MM.1S (cell line): ENCODE data around the gene FMN2.
A peak's percentile ranks its signal among the peaks of the same experiment; 100 is the strongest.

Experiments used
- DNase-seq: peaks from one replicate; pipeline ENCODE4 v3.0.0-alpha.2; 2015
- H2AFZ ChIP-seq: fragments of 300-600 bp; sonication (generic); 2 replicates; pipeline ENCODE4 v1.6.0; 2016; ENCODE audit warnings: antibody characterized with exemption, low read length
- H3F3A ChIP-seq: fragments of 300-600 bp; sonication (generic); 2 replicates; pipeline ENCODE4 v1.6.1; 2016; ENCODE audit warnings: mild to moderate bottlenecking, antibody characterized with exemption, low read length, moderate library complexity, mixed read lengths; ENCODE audit not compliant: insufficient read depth
- H3K27ac ChIP-seq: fragments of 300-600 bp; sonication (generic); 2 replicates; pipeline ENCODE4 v1.5.1; 2016; ENCODE audit warnings: mild to moderate bottlenecking, low read length
- H3K27me3 ChIP-seq: fragments of 300-600 bp; sonication (generic); replicated peaks from 2 replicates; pipeline ENCODE4 v1.6.0; 2016; ENCODE audit warnings: low read length; ENCODE audit not compliant: insufficient read depth
- H3K36me3 ChIP-seq: fragments of 300-600 bp; sonication (generic); replicated peaks from 2 replicates; pipeline ENCODE4 v1.6.1; 2016; ENCODE audit warnings: mild to moderate bottlenecking, low read length, mixed read lengths; ENCODE audit not compliant: insufficient read depth
- H3K4me1 ChIP-seq: fragments of 300-600 bp; sonication (generic); 2 replicates; pipeline ENCODE4 v1.6.1; 2016; ENCODE audit warnings: low read length, mixed read lengths
- H3K4me2 ChIP-seq: fragments of 300-600 bp; sonication (generic); 2 replicates; pipeline ENCODE4 v1.6.0; 2016; ENCODE audit warnings: low read depth, low read length
- H3K4me3 ChIP-seq: fragments of 300-600 bp; sonication (generic); 2 replicates; pipeline ENCODE4 v1.5.1; 2016; ENCODE audit warnings: low read length, mixed read lengths
- H3K79me2 ChIP-seq: fragments of 300-600 bp; sonication (generic); 2 replicates; pipeline ENCODE4 v1.6.1; 2016; ENCODE audit warnings: mixed run types, low read length, mixed read lengths
- H3K9ac ChIP-seq: fragments of 300-600 bp; sonication (generic); 2 replicates; pipeline ENCODE4 v1.6.1; 2016; ENCODE audit warnings: low read length, mixed read lengths
- H3K9me2 ChIP-seq: fragments of 300-600 bp; sonication (generic); replicated peaks from 2 replicates; pipeline ENCODE4 v1.6.1; 2016; ENCODE audit warnings: mild to moderate bottlenecking, low read length, mixed read lengths; ENCODE audit not compliant: insufficient read depth
- H3K9me3 ChIP-seq: fragments of 300-600 bp; sonication (generic); replicated peaks from 2 replicates; pipeline ENCODE4 v1.6.1; 2016; ENCODE audit warnings: mild to moderate bottlenecking, low read length, mixed read lengths; ENCODE audit not compliant: insufficient read depth
- H4K20me1 ChIP-seq: fragments of 300-600 bp; sonication (generic); 2 replicates; pipeline ENCODE4 v1.6.1; 2016; ENCODE audit warnings: mild to moderate bottlenecking, low read length, moderate library complexity, mixed read lengths; ENCODE audit not compliant: insufficient read depth
- EZH2 ChIP-seq: fragments of 300-600 bp; sonication (generic); optimal IDR thresholded peaks from 2 replicates; pipeline ENCODE3; 2017; ENCODE audit warnings: low read depth, mild to moderate bottlenecking, antibody characterized with exemption, low read length, mixed read lengths
- EZH2phosphoT487 ChIP-seq: fragments of 300-600 bp; sonication (generic); IDR thresholded peaks from 2 replicates; pipeline ENCODE4 v1.6.1; 2018; ENCODE audit warnings: antibody characterized with exemption, low read length
- TF ChIP-seq, protein P1 (sequence below): fragments of 300-600 bp; sonication (generic); IDR thresholded peaks from 2 replicates; pipeline ENCODE4 v1.5.1; 2016; ENCODE audit warnings: antibody characterized with exemption, low read length, mixed read lengths

The FMN2 gene

DNA sequence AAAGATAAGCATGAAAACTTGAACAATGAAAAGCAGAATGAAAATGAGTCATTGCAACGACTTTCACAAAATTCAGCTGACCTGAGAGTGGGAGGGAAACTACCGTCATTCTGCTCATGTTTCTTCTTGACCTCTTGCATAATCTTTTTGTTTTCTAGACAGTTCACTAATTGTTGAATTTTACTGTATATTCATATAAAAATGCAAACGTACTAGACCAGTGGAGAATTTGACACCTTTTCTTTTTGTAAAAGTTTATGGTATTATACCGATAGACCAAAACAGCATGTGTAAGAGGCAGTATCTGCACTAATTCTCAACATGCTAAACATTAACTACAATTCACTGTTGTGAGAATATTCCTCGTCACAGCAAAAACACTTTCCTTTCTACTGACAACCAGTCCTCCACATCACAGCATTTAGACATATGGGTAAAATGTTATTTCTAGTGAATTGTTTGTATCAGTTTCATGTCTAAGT is 382.5 kb downstream of the FMN2 start:
- Histone ChIP-seq H3K4me3 (no peak overlapping the region), H3F3A (no peaks in the 10 kb centered on the region), H3K9me2 (no peaks in the 10 kb centered on the region), H4K20me1 (no peaks in the 10 kb centered on the region), H3K4me1 (peaks cover 18% of the 10 kb centered on the region), H2AFZ (no peak overlapping the region), H3K27me3 (no peaks in the 10 kb centered on the region), H3K9me3 (no peaks in the 10 kb centered on the region), H3K9ac (no peak overlapping the region), H3K27ac (peak overlapping the region; percentile 15; the same call in 1 of the 2 replicates), H3K79me2 (no peaks in the 10 kb centered on the region), H3K36me3 (no peaks in the 10 kb centered on the region), H3K4me2 (peak overlapping the region; percentile 47)
- TF ChIP-seq EZH2 (no peak), EZH2phosphoT487 (no peak)
- TF ChIP-seq, protein P1, sequence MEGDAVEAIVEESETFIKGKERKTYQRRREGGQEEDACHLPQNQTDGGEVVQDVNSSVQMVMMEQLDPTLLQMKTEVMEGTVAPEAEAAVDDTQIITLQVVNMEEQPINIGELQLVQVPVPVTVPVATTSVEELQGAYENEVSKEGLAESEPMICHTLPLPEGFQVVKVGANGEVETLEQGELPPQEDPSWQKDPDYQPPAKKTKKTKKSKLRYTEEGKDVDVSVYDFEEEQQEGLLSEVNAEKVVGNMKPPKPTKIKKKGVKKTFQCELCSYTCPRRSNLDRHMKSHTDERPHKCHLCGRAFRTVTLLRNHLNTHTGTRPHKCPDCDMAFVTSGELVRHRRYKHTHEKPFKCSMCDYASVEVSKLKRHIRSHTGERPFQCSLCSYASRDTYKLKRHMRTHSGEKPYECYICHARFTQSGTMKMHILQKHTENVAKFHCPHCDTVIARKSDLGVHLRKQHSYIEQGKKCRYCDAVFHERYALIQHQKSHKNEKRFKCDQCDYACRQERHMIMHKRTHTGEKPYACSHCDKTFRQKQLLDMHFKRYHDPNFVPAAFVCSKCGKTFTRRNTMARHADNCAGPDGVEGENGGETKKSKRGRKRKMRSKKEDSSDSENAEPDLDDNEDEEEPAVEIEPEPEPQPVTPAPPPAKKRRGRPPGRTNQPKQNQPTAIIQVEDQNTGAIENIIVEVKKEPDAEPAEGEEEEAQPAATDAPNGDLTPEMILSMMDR = no peak
- peak; percentile 35 for DNase-seq

DNA sequence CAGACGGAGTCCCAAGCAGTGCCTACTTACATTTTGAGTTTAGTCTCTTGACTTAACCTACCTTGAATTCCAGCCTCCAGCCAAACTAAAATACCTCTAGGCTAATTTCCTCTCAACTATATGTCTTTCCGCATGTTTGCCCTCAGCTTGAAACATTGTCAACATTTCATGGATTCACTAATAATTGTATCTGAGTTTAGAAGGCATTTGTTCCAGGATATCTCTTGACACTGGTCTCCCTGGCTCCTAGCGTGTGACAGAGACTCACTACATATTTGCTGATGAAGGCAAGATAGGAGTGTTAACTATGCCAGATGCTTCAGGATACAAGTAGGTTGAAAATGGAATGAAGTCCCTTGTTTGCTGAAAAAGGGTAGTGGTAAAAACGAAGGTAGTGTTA is 384.1 kb downstream of the FMN2 start:
- no peak for DNase-seq
- Histone ChIP-seq H3K36me3 (no peaks in the 10 kb centered on the region), H3F3A (no peaks in the 10 kb centered on the region), H3K4me1 (peaks cover 18% of the 10 kb centered on the region), H3K9me2 (no peaks in the 10 kb centered on the region), H4K20me1 (no peaks in the 10 kb centered on the region), H3K9me3 (no peaks in the 10 kb centered on the region), H3K27ac (no peak overlapping the region), H3K4me3 (no peak overlapping the region), H3K9ac (no peak overlapping the region), H2AFZ (no peak overlapping the region), H3K4me2 (no peak overlapping the region), H3K27me3 (no peaks in the 10 kb centered on the region), H3K79me2 (no peaks in the 10 kb centered on the region)
- no peak for TF ChIP-seq EZH2phosphoT487
- TF ChIP-seq EZH2 = no peak
- TF ChIP-seq, protein P1 = no peak

DNA sequence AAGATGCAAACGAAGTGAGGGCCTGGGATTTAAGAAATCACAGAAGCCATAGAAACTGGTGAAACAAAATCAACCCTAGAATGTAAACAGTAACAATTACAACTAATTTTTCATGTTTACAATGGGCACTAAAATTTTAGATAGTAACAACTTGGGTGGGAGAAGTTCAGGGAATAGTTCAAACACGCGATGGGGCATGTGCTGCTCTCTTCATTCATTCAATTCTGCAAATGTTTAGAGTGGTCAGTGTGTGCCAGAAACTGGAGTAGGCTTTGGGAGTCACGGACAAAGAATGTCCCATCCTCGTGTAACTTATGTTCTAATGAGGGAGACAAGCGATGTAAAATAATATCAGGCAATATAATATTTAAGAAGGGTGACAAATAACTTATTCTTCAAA is 386.9 kb downstream of the FMN2 start:
- H3K9ac ChIP-seq = no peak overlapping the region
- no peak overlapping the region for H3K27ac ChIP-seq
- H3K27me3 ChIP-seq = no peaks in the 10 kb centered on the region
- H3K9me2 ChIP-seq = no peaks in the 10 kb centered on the region
- H3K4me1 ChIP-seq = peaks cover 13% of the 10 kb centered on the region
- H3K79me2 ChIP-seq = no peaks in the 10 kb centered on the region
- H3K4me2 ChIP-seq = no peak overlapping the region
- no peaks in the 10 kb centered on the region for H4K20me1 ChIP-seq
- H3K36me3 ChIP-seq = no peaks in the 10 kb centered on the region
- H3K9me3 ChIP-seq = no peaks in the 10 kb centered on the region
- H3F3A ChIP-seq = no peaks in the 10 kb centered on the region
- DNase-seq = no peak
- H3K4me3 ChIP-seq = no peak overlapping the region
- H2AFZ ChIP-seq = no peak overlapping the region
- TF ChIP-seq EZH2phosphoT487 (no peak), EZH2 (no peak)
- TF ChIP-seq, protein P1 = no peak
